GM12878 (cell line): ENCODE data around the gene ECEL1. TPM values are rescaled to one million over a fixed set of nuclear protein-coding genes. Genes with fewer than 3 reads are reported as not detected.

Source experiments
- ATF2 ChIP-seq: IDR thresholded peaks from 2 replicates; pipeline ENCODE4 v1.6.1; 2012; ENCODE audit warnings: low read length, inconsistent platforms
- CUX1 ChIP-seq: IDR thresholded peaks from 2 replicates; pipeline ENCODE4 v1.6.1; 2012; ENCODE audit warnings: improper control_type of control experiment, low read depth, low read length; ENCODE audit not compliant: insufficient replicate concordance
- E2F8 ChIP-seq: fragments of 450-650 bp; IDR thresholded peaks from 2 replicates; pipeline ENCODE4 v1.6.1; 2018; ENCODE audit warnings: mild to moderate bottlenecking, low read depth, moderate library complexity; ENCODE audit not compliant: partially characterized antibody
- ESRRA ChIP-seq: IDR thresholded peaks from 2 replicates; pipeline ENCODE4 v1.6.1; 2012; ENCODE audit warnings: mild to moderate bottlenecking, low read length, improper control_type of control experiment
- MTA2 ChIP-seq: fragments of 450-650 bp; IDR thresholded peaks from 2 replicates; pipeline ENCODE4 v1.6.1; 2016; ENCODE audit warnings: low read depth, mild to moderate bottlenecking, moderate library complexity
- POLR2A ChIP-seq: IDR thresholded peaks from 2 replicates; pipeline ENCODE4 v1.6.1; 2011; ENCODE audit warnings: low read depth, mild to moderate bottlenecking, low read length
- SUZ12 ChIP-seq: fragments of 200-600 bp; sonication (generic); IDR thresholded peaks from one replicate; pipeline ENCODE4 v1.6.1; 2018; ENCODE audit warnings: antibody characterized with exemption, mild to moderate bottlenecking; ENCODE audit not compliant: unreplicated experiment
- USF2 ChIP-seq: IDR thresholded peaks from 2 replicates; pipeline ENCODE4 v1.6.1; 2011; ENCODE audit warnings: low read depth, low read length, improper control_type of control experiment, borderline replicate concordance
- polyA plus RNA-seq, 11 experiments: library from polyadenylated mRNA; depleted of rRNA in 4 of 11; unstranded in 6 of 11; stranded (reverse) in 5 of 11; fragments of >200 nt; fragmentation: Nextera tagmentation in 4 of 11; fragmentation: Illumina TruSeq in 1 of 11; extraction: Ambion mirVana in 4 of 11; extraction: Trizol in 1 of 11; gene quantifications; 1 replicate in 1 of 11; 2 replicates in 10 of 11; pipeline versions ENCODE4 v1.2.1 to v1.2.3, GENCODE V29; 2011 to 2016; ENCODE audit warnings: inconsistent platforms in 2 of 11, missing spikeins in 2 of 11, low read depth in 1 of 11
- total RNA-seq, 4 experiments: library from RNA; depleted of rRNA in 3 of 4; stranded (reverse); fragments of >200 nt in 3 of 4; fragmentation: Illumina TruSeq in 1 of 4; extraction: Trizol in 1 of 4; gene quantifications; 2 replicates each; pipeline versions ENCODE4 v1.2.1 to v1.2.3, GENCODE V29; 2013 to 2021

Gene ECEL1
- total and polyA plus RNA-seq, 10 of the 15 experiments (the other 5 are each of a cell fraction or from before 2014, with no cell fraction given), result not detected

- no peak for TF ChIP-seq USF2
- no peak for TF ChIP-seq SUZ12
- no peak for TF ChIP-seq CUX1
- TF ChIP-seq POLR2A, result no peak
- no peak for TF ChIP-seq E2F8
- TF ChIP-seq ESRRA, result no peak
- TF ChIP-seq MTA2, result no peak
- no peak for TF ChIP-seq ATF2
These were observed 28.0 kb upstream of the ECEL1 start (continued) for GRCh38 chr2:232515639-232516038.
